GM19463 (cell line): Measurements from ENCODE around the gene HDGFL1.

Experiments
- ATAC-seq: cut with Tn5 transposase; IDR thresholded peaks from one replicate; pipeline ENCODE4 v1.9.1; 2021; ENCODE audit warnings: mild to moderate bottlenecking, moderate library complexity; ENCODE audit not compliant: unreplicated experiment

HDGFL1 gene

GRCh38 chr6:22569281-22570184 lies at the start of gene HDGFL1:
HDGFL1 (plus strand) TSS chr6:22569566; CDS start chr6:22569576, 10 bp downstream.
- no peak for ATAC-seq

- no peak for ATAC-seq
Measured at GRCh38 chr6:22521035-22521434, 48.3 kb upstream of the HDGFL1 start.

- no peak for ATAC-seq
Measured at GRCh38 chr6:22526736-22527135, 42.6 kb upstream of the HDGFL1 start.

GRCh38 chr6:22529866-22530265 lies 39.5 kb upstream of the HDGFL1 start:
- no peak for ATAC-seq

- no peak for ATAC-seq
Measured at GRCh38 chr6:22530506-22530905, 38.9 kb upstream of the HDGFL1 start.

- no peak for ATAC-seq
Measured at GRCh38 chr6:22536122-22536521, 33.2 kb upstream of the HDGFL1 start.

- no peak for ATAC-seq
Measured at GRCh38 chr6:22544476-22544875, 24.9 kb upstream of the HDGFL1 start.

- no peak for ATAC-seq
Measured at GRCh38 chr6:22545051-22545450, 24.3 kb upstream of the HDGFL1 start.

GRCh38 chr6:22546236-22546635 lies 23.1 kb upstream of the HDGFL1 start:
- ATAC-seq: no peak

GRCh38 chr6:22550971-22551670 lies 18.2 kb upstream of the HDGFL1 start:
- ATAC-seq: no peak

- ATAC-seq: no peak
Measured at GRCh38 chr6:22556266-22556665, 13.1 kb upstream of the HDGFL1 start.

- no peak for ATAC-seq
Measured at GRCh38 chr6:22557007-22557406, 12.4 kb upstream of the HDGFL1 start.

- ATAC-seq: no peak
Measured at GRCh38 chr6:22558288-22558882, 11.0 kb upstream of the HDGFL1 start.

- no peak for ATAC-seq
Measured at GRCh38 chr6:22568854-22569253, 512 bp upstream of the HDGFL1 start.

GRCh38 chr6:22570185-22570551 lies 802 bp downstream of the HDGFL1 start:
- ATAC-seq: no peak

GRCh38 chr6:22575190-22575589 lies 5.8 kb downstream of the HDGFL1 start:
- no peak for ATAC-seq

- ATAC-seq: no peak
Measured at GRCh38 chr6:22579439-22579838, 10.1 kb downstream of the HDGFL1 start.

- no peak for ATAC-seq
Measured at GRCh38 chr6:22580337-22580736, 11.0 kb downstream of the HDGFL1 start.

- no peak for ATAC-seq
Measured at GRCh38 chr6:22582417-22583205, 13.2 kb downstream of the HDGFL1 start.

- ATAC-seq: no peak
Measured at GRCh38 chr6:22583230-22583629, 13.9 kb downstream of the HDGFL1 start.

GRCh38 chr6:22583927-22584326 lies 14.6 kb downstream of the HDGFL1 start:
- ATAC-seq: no peak
